ENCODE data around the gene MAP2K6. TPM values are rescaled to one million over a fixed set of nuclear protein-coding genes. Genes with fewer than 3 reads are reported as not detected.

MAP2K6 gene
- total and polyA plus RNA-seq, 2 of the 8 experiments (the other 6 are each of a cell fraction or from before 2014, with no cell fraction given): 11.0 to 44.1 TPM

GRCh38 chr17:69375229-69375628 is 39.3 kb upstream of the MAP2K6 start:
- Histone ChIP-seq H4K20me1 (replicated peaks in 1 of 2; ENCODE audit: control insufficient read depth in 1 of 2, insufficient read depth in 2 of 2, low read length in 2 of 2) (no peaks in the 10 kb centered on the region), H2AK5ac (ENCODE audit: low read depth, low read length) (no peak overlapping the region), H3K14ac (ENCODE audit: insufficient read length) (no peak overlapping the region), H3K36me3 (ENCODE audit: control insufficient read depth in 2 of 4, insufficient read depth in 4 of 4, low read length in 3 of 4) (no peaks in the 10 kb centered on the region), H3K18ac (ENCODE audit: extremely low read depth, low read length) (no peak overlapping the region), H2BK120ac (replicated peaks; ENCODE audit: low read depth, low read length) (no peak overlapping the region), H3K4me1 (replicated peaks in 1 of 4; ENCODE audit: control insufficient read depth in 3 of 4, insufficient read depth in 4 of 4, low read length in 3 of 4) (no peaks in the 10 kb centered on the region; a peak in 1 of 7 replicates), H3K27me3 (replicated peaks in 1 of 4; ENCODE audit: control insufficient read depth in 3 of 4, extremely low read depth in 1 of 4, insufficient read depth in 3 of 4, low read length in 3 of 4) (no peaks in the 10 kb centered on the region), H3K79me1 (ENCODE audit: low read depth, low read length) (no peaks in the 10 kb centered on the region), H4K8ac (ENCODE audit: extremely low read depth, insufficient read depth, low read length) (no peak overlapping the region), H2AFZ (ENCODE audit: low read length) (no peak overlapping the region), H3K4me2 (ENCODE audit: insufficient read depth in 1 of 2, low read depth in 2 of 2, low read length in 2 of 2) (no peak overlapping the region), H3K4ac (replicated peaks; ENCODE audit: insufficient read length, low read depth, low read length) (no peak overlapping the region), H3K23ac (ENCODE audit: insufficient read length) (no peak overlapping the region), H3K27ac (ENCODE audit: low read depth, low read length) (no peak overlapping the region), H2BK5ac (ENCODE audit: low read depth, low read length) (no peak overlapping the region), H3K23me2 (ENCODE audit: low read depth, low read length) (no peaks in the 10 kb centered on the region), H3K4me3 (ENCODE audit: extremely low read depth in 1 of 4, insufficient read depth in 2 of 4, low read depth in 3 of 4, low read length in 4 of 4) (no peak overlapping the region), H2BK15ac (ENCODE audit: low read length) (no peak overlapping the region), H2BK12ac (ENCODE audit: low read depth, low read length) (no peak overlapping the region), H4K5ac (ENCODE audit: insufficient read length, low read depth, low read length) (no peak overlapping the region), H3K79me2 (ENCODE audit: control insufficient read depth in 1 of 2, insufficient read depth in 2 of 2, low read length in 2 of 2) (no peaks in the 10 kb centered on the region), H3K9me3 (ENCODE audit: insufficient read depth in 2 of 2, low read depth in 1 of 2, low read length in 1 of 2) (no peaks in the 10 kb centered on the region), H2BK20ac (ENCODE audit: low read length) (no peak overlapping the region), H3K9ac (replicated peaks in 1 of 4; ENCODE audit: extremely low read depth in 1 of 4, low read depth in 3 of 4, low read length in 3 of 4) (no peak overlapping the region), H4K91ac (replicated peaks; ENCODE audit: insufficient read length, low read length) (no peak overlapping the region), H3K56ac (replicated peaks; ENCODE audit: insufficient read length, low read depth, low read length) (no peak overlapping the region)
- TF ChIP-seq CBX5 (IDR thresholded peaks at IDR 0.05; ENCODE audit: low read depth, low read length): no peak
- POLR2A ChIA-PET (ENCODE audit: partially characterized antibody): no interaction called here
- no peak for DNase-seq (ENCODE audit: low read depth in 1 of 2, low spot score in 2 of 2)
- CTCF ChIA-PET (ENCODE audit: partially characterized antibody): interaction anchor here (0.7 to 1.8 kb wide), 3 partner anchors 18 to 1459 kb away, joined by 3 to 5 read pairs (median 3); no protein-coding TSS in a partner anchor
- WGBS, 2 experiments (ENCODE audit: extremely low coverage in 1 of 2, insufficient coverage in 1 of 2, insufficient read length in 1 of 2, insufficient replicate concordance in 2 of 2, low coverage in 1 of 2, low lambda C conversion rate in 2 of 2, missing lambda C conversion rate in 1 of 2): 100% methylated on average over 2 of the region's 2 CpGs; no CpG with 5 or more reads in 1 of the 2 experiments
- no peak for FAIRE-seq

All from H1 (cell line).